DND-41 (cell line): ENCODE data around the gene RPS4Y1.

ENCODE experiments used
- ATAC-seq: fragments of 200-7000 bp; cut with Tn5 transposase; 3 replicates; pipeline ENCODE4 v1.9.1; 2021; ENCODE audit warnings: low read depth; ENCODE audit not compliant: insufficient read depth
- DNase-seq: peaks from one replicate; pipeline ENCODE4 v3.0.0-alpha.2; 2020
- H2AFZ ChIP-seq: 2 replicates; pipeline ENCODE4 v1.6.0; 2012; ENCODE audit warnings: low read depth, low read length
- H3K27ac ChIP-seq: 2 replicates; pipeline ENCODE4 v1.5.1; 2012; ENCODE audit warnings: low read length, inconsistent platforms
- H3K27me3 ChIP-seq: fragments of 200-600 bp; sonication (generic); 2 replicates; pipeline ENCODE4 v1.6.0; 2012; ENCODE audit warnings: low read length, mild to moderate bottlenecking, inconsistent platforms; ENCODE audit not compliant: insufficient read depth, poor library complexity
- H3K36me3 ChIP-seq: 2 replicates; pipeline ENCODE4 v1.5.1; 2012; ENCODE audit warnings: low read length, inconsistent platforms; ENCODE audit not compliant: insufficient read depth
- H3K4me1 ChIP-seq: 2 replicates; pipeline ENCODE4 v1.5.1; 2012; ENCODE audit warnings: mild to moderate bottlenecking, low read length; ENCODE audit not compliant: insufficient read depth
- H3K4me2 ChIP-seq: 2 replicates; pipeline ENCODE4 v1.6.0; 2012; ENCODE audit warnings: mild to moderate bottlenecking, moderate library complexity, low read length, inconsistent platforms; ENCODE audit not compliant: insufficient read depth
- H3K4me3 ChIP-seq, 2 experiments: fragments of 200-600 bp in 1 of 2; shearing (Covaris generic) in 1 of 2; 2 replicates each; pipeline ENCODE4 v1.5.1; 2012 to 2016; ENCODE audit warnings: inconsistent platforms in 2 of 2, low read length in 2 of 2, mild to moderate bottlenecking in 2 of 2, low read depth in 1 of 2, moderate library complexity in 1 of 2
- H3K79me2 ChIP-seq: 2 replicates; pipeline ENCODE4 v1.6.0; 2012; ENCODE audit warnings: low read length, inconsistent platforms; ENCODE audit not compliant: insufficient read depth
- H3K9ac ChIP-seq: 2 replicates; pipeline ENCODE4 v1.6.0; 2012; ENCODE audit warnings: low read depth, mild to moderate bottlenecking, inconsistent platforms, low read length, moderate library complexity
- H3K9me3 ChIP-seq: 2 replicates; pipeline ENCODE4 v1.5.1; 2012; ENCODE audit warnings: low read length, moderate library complexity, mild to moderate bottlenecking, inconsistent platforms; ENCODE audit not compliant: insufficient read depth, severe bottlenecking
- H4K20me1 ChIP-seq: 2 replicates; pipeline ENCODE4 v1.6.0; 2012; ENCODE audit warnings: low read length; ENCODE audit not compliant: insufficient read depth
- EZH2 ChIP-seq: IDR thresholded peaks from 3 replicates; pipeline ENCODE4 v1.6.1; 2012; ENCODE audit warnings: borderline replicate concordance, low read depth, mild to moderate bottlenecking, moderate library complexity, low read length, inconsistent platforms; ENCODE audit not compliant: severe bottlenecking
- TF ChIP-seq, protein P1 (sequence below): IDR thresholded peaks from 2 replicates; pipeline ENCODE4 v1.5.1; 2012; ENCODE audit warnings: borderline replicate concordance, low read length, moderate library complexity, mild to moderate bottlenecking; ENCODE audit not compliant: poor library complexity, severe bottlenecking; ENCODE audit errors: extremely low read depth

The RPS4Y1 gene

DNA sequence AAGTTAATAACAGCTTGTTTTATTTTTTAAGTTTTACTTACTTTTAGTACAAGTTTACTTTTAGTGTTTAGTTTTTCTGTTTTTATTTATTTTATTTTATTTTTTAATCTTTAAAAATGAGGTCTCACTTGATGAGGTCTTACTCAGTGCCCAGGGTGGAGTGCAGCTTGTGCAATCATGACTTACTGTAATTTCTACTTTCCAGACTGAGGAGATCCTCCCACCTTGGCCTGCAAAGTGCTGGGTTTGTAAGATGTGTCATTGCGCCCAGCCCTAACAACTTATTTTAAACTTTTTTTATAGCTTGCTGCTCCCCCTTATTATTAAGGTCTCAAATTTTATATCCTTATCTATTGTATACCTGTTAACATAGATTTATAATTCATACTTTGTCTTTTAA is 52.1 kb downstream of the RPS4Y1 start:
- H3K27me3 ChIP-seq = no peaks in the 10 kb centered on the region
- H3K79me2 ChIP-seq = no peaks in the 10 kb centered on the region
- ATAC-seq (no peak), DNase-seq (no peak)
- no peak overlapping the region for H2AFZ ChIP-seq
- H3K36me3 ChIP-seq = no peaks in the 10 kb centered on the region
- H3K4me2 ChIP-seq = no peak overlapping the region
- no peaks in the 10 kb centered on the region for H3K9me3 ChIP-seq
- TF ChIP-seq EZH2 = no peak
- TF ChIP-seq, protein P1, sequence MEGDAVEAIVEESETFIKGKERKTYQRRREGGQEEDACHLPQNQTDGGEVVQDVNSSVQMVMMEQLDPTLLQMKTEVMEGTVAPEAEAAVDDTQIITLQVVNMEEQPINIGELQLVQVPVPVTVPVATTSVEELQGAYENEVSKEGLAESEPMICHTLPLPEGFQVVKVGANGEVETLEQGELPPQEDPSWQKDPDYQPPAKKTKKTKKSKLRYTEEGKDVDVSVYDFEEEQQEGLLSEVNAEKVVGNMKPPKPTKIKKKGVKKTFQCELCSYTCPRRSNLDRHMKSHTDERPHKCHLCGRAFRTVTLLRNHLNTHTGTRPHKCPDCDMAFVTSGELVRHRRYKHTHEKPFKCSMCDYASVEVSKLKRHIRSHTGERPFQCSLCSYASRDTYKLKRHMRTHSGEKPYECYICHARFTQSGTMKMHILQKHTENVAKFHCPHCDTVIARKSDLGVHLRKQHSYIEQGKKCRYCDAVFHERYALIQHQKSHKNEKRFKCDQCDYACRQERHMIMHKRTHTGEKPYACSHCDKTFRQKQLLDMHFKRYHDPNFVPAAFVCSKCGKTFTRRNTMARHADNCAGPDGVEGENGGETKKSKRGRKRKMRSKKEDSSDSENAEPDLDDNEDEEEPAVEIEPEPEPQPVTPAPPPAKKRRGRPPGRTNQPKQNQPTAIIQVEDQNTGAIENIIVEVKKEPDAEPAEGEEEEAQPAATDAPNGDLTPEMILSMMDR = no peak
- H3K4me3 ChIP-seq = no peak overlapping the region
- H4K20me1 ChIP-seq = no peaks in the 10 kb centered on the region
- H3K27ac ChIP-seq = no peak overlapping the region
- no peak overlapping the region for H3K9ac ChIP-seq
- H3K4me1 ChIP-seq = peaks cover 11% of the 10 kb centered on the region

DNA sequence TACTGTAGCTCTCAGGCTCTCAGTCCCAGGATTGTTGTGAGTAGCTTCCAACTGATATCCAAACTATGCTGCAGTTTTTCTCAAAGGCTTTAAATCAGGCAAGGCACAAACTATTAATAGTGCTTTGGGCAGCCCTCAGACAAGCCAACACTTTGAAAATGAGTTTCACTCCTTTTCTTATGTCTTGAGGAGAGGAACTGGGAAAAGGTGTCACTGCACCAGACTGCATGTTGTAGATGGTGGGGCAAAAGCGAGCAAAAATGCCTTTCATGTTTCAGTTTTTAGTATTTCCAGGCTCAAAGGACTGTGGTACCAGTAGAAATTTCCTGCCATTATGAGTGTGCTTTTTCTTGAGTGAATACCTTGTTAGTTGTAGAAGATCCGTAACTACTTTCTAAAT is 54.6 kb downstream of the RPS4Y1 start:
- Histone ChIP-seq H3K4me1 (no peaks in the 10 kb centered on the region), H4K20me1 (no peaks in the 10 kb centered on the region), H3K36me3 (no peaks in the 10 kb centered on the region), H3K4me3 (no peak overlapping the region), H2AFZ (no peak overlapping the region), H3K9ac (no peak overlapping the region), H3K9me3 (no peaks in the 10 kb centered on the region), H3K27ac (no peak overlapping the region), H3K4me2 (no peak overlapping the region), H3K79me2 (no peaks in the 10 kb centered on the region), H3K27me3 (no peaks in the 10 kb centered on the region)
- no peak for TF ChIP-seq EZH2
- TF ChIP-seq, protein P1 = no peak
- ATAC-seq (no peak), DNase-seq (no peak)

DNA sequence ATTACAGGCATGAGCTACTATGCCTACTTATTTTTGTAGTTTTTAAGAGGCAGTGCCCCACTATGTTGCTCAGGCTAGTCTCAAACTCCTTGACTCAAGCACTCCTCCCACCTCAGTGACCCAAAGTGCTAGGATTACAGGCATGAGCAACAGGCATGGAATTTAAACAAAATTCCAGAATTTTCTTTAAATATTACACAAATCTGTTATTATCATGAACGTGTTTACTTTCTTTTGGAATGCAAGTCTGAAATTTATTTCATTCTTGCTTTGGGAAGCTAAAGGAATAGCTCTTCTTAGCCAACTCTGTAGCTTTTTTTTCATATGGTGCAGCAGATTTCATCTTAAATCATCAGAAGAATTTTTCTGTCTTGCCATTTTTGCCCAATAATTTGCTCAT is 66.0 kb downstream of the RPS4Y1 start:
- TF ChIP-seq EZH2 = no peak
- TF ChIP-seq, protein P1 = no peak
- H3K4me3 ChIP-seq = no peak overlapping the region
- H3K27me3 ChIP-seq = no peaks in the 10 kb centered on the region
- H3K4me2 ChIP-seq = no peak overlapping the region
- H3K9ac ChIP-seq = no peak overlapping the region
- peaks cover 3% of the 10 kb centered on the region for H3K9me3 ChIP-seq
- H3K27ac ChIP-seq = no peak overlapping the region
- H3K79me2 ChIP-seq = no peaks in the 10 kb centered on the region
- DNase-seq (no peak), ATAC-seq (no peak)
- H3K36me3 ChIP-seq = no peaks in the 10 kb centered on the region
- H2AFZ ChIP-seq = no peak overlapping the region
- H3K4me1 ChIP-seq = peaks cover 3% of the 10 kb centered on the region
- H4K20me1 ChIP-seq = no peaks in the 10 kb centered on the region
